ELF-1 (cell line): ENCODE results near the gene ANKH.

Experiments used
- DNase-seq: peaks from one replicate; pipeline ENCODE4 v3.0.0-alpha.2; 2016; ENCODE audit warnings: low read depth, low spot score

The ANKH gene

GRCh38 chr5:14713476-14714390 is 157.8 kb downstream of the ANKH start:
- no peak for DNase-seq

- no peak for DNase-seq
Observed at GRCh38 chr5:14712666-14713065, 158.9 kb downstream of the ANKH start.

GRCh38 chr5:14712131-14712530 is 159.4 kb downstream of the ANKH start:
- no peak for DNase-seq

GRCh38 chr5:14710313-14710994 is 161.1 kb downstream of the ANKH start:
- peak; percentile 21 for DNase-seq

- no peak for DNase-seq
Observed at GRCh38 chr5:14708551-14708950, 163.0 kb downstream of the ANKH start.

- DNase-seq: no peak
Observed at GRCh38 chr5:14707811-14708390, 163.7 kb downstream of the ANKH start.

GRCh38 chr5:14706615-14707021 is 165.0 kb downstream of the ANKH start:
- no peak for DNase-seq

- no peak for DNase-seq
Observed at GRCh38 chr5:14705556-14705955, 166.0 kb downstream of the ANKH start.

- no peak for DNase-seq
Observed at GRCh38 chr5:14702238-14702839, 169.2 kb downstream of the ANKH start.

GRCh38 chr5:14701556-14701955 is 170.0 kb downstream of the ANKH start:
- no peak for DNase-seq

GRCh38 chr5:14700478-14701436 is 170.8 kb downstream of the ANKH start:
- DNase-seq: no peak

GRCh38 chr5:14699807-14700400 is 171.7 kb downstream of the ANKH start:
- no peak for DNase-seq

- no peak for DNase-seq
Observed at GRCh38 chr5:14699159-14699558, 172.4 kb downstream of the ANKH start.

- no peak for DNase-seq
Observed at GRCh38 chr5:14698495-14698894, 173.1 kb downstream of the ANKH start.

GRCh38 chr5:14696851-14697250 is 174.7 kb downstream of the ANKH start:
- no peak for DNase-seq

- DNase-seq: peak; percentile 7
Observed at GRCh38 chr5:14696057-14696456, 175.5 kb downstream of the ANKH start.

- DNase-seq: no peak
Observed at GRCh38 chr5:14695152-14695551, 176.4 kb downstream of the ANKH start.

- DNase-seq: no peak
Observed at GRCh38 chr5:14693070-14693469, 178.5 kb downstream of the ANKH start.

- DNase-seq: peak; percentile 14
Observed at GRCh38 chr5:14687023-14687665, 184.4 kb downstream of the ANKH start.

GRCh38 chr5:14686517-14686916 is 185.1 kb downstream of the ANKH start:
- DNase-seq: no peak
